Measurements from ENCODE around the gene CHST15. TPM values are rescaled to one million over a fixed set of nuclear protein-coding genes. Genes with fewer than 3 reads are reported as not detected.

CHST15 gene
- total and polyA plus RNA-seq, 2 of the 13 experiments (the other 11 are each of a cell fraction or from before 2014, with no cell fraction given) = 1.4 to 94.7 TPM

DNA sequence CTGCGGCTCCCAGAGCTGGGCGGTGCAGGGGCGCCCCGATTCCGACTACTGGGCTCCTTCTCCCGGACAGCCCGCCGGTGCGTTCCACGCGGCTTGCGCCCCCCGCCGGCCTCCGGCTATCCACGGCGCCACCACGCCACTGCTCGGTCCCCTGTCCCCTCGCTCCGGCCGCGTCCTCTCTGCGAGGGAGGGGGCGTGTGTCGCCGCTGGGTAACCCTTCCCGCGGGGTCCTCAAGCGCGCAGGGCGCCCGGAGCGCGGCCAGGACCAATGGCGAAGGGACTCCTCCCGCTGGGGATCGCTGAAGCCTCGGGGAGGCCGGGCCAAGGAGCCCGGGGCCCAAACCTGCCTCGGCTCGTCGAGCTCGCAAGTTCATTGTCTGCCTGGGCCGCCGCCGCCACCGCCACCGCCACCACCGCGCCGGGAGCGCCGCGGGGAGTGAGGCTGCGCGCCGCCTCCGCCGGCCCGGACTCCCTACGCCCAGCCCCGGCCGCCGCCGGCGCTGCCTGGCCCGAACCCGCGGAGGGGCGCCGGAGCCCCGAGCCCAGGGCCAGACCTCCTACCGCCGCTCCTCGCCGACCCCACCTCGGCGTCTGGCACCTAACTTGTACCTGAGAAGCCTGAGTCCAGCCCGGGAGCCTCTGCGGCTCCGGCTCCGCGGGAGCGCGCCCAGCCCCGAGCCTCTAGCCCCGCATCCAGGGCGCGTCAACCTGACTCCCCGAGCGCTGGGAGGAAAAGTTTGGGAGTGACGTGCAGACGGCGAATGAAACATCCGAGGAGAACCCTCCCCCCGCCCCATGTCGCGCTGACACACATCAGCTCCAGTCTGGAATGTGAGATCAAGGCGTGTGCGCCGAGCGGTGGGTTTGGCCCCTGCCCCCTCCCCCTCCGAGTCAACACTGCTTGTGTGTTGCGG is at the start of gene CHST15 (continued):
- TF ChIP-seq ZNF256 (CRISPR knock-in tag; conservative IDR thresholded peaks at IDR 0.05) (no peak), ATF7 (IDR thresholded peaks at IDR 0.05) (no peak), ATF7 (CRISPR knock-in tag; IDR thresholded peaks at IDR 0.05) (no peak), BRD4 (CRISPR knock-in tag; IDR thresholded peaks at IDR 0.05) (no peak), JUN (CRISPR knock-in tag; IDR thresholded peaks at IDR 0.05) (no peak), EED (CRISPR knock-in tag; IDR thresholded peaks at IDR 0.05) (no peak), TEAD2 (CRISPR knock-in tag; IDR thresholded peaks at IDR 0.05) (no peak), AHDC1 (CRISPR knock-in tag; IDR thresholded peaks at IDR 0.05; ENCODE audit: borderline replicate concordance) (peak; percentile 31; the same call in 1 of the 2 replicates), CREB3 (CRISPR knock-in tag; IDR thresholded peaks at IDR 0.05) (no peak), TFE3 (CRISPR knock-in tag; IDR thresholded peaks at IDR 0.05) (peak; percentile 60; the same call in 1 of the 2 replicates), KDM3A (CRISPR knock-in tag; IDR thresholded peaks at IDR 0.05; ENCODE audit: low read depth) (peak; percentile 73; the same call in 1 of the 2 replicates), ESRRA (CRISPR knock-in tag; IDR thresholded peaks at IDR 0.05; ENCODE audit: low read depth) (0 out of 2 replicates have a peak, but pooled peaks have one; percentile 57), RELA (CRISPR knock-in tag; IDR thresholded peaks at IDR 0.05) (no peak), PBX2 (CRISPR knock-in tag; IDR thresholded peaks at IDR 0.05) (peak; percentile 60), ZNF615 (CRISPR knock-in tag; IDR thresholded peaks at IDR 0.05; ENCODE audit: borderline replicate concordance) (no peak)
- TF ChIP-seq, protein P1, sequence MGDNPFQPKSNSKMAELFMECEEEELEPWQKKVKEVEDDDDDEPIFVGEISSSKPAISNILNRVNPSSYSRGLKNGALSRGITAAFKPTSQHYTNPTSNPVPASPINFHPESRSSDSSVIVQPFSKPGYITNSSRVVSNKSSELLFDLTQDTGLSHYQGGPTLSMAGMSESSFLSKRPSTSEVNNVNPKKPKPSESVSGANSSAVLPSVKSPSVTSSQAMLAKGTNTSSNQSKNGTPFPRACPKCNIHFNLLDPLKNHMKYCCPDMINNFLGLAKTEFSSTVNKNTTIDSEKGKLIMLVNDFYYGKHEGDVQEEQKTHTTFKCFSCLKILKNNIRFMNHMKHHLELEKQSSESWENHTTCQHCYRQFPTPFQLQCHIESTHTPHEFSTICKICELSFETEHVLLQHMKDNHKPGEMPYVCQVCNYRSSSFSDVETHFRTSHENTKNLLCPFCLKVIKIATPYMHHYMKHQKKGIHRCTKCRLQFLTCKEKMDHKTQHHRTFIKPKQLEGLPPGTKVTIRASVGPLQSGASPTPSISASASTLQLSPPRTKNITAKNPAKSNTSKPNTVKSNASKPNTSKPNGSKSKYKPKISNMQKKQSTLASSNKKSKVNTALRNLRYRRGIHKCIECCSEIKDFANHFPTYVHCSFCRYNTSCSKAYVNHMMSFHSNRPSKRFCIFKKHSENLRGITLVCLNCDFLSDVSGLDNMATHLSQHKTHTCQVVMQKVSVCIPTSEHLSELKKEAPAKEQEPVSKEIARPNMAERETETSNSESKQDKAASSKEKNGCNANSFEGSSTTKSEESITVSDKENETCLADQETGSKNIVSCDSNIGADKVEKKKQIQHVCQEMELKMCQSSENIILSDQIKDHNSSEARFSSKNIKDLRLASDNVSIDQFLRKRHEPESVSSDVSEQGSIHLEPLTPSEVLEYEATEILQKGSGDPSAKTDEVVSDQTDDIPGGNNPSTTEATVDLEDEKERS (CRISPR knock-in tag; IDR thresholded peaks at IDR 0.05) = no peak

Measured in HepG2 (cell line).